ENCODE data around the gene FIGN. TPM values are rescaled to one million over a fixed set of nuclear protein-coding genes. Genes with fewer than 3 reads are reported as not detected.

Gene FIGN
- total and polyA plus RNA-seq, 2 of the 8 experiments (the other 6 are each of a cell fraction or from before 2014, with no cell fraction given) = 5.0 to 22.8 TPM

DNA sequence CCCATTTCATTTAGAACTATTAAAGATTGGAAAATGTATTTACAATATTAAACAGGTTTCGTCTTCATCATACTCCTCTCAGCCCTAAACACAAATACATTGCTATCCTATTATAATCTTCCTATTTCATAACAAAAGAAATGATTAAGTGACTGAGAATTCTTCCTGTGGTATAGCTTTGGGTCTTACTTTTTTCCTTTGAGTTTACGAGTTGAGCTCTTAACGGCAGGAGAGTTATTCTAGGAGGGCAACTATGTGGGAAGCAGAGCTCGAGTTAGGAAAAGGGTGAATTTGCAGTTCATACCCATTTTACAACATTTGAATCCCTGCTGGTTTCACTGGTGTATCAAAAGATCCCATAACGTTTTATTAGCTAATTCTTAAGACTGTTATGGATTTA lies 105.0 kb downstream of the FIGN start:
- CTCF ChIA-PET (ENCODE audit: partially characterized antibody) = interaction anchor here (0.9 to 1.4 kb wide), 4 partner anchors 13 to 40 kb away, joined by 3 to 6 read pairs (median 4); no protein-coding TSS in a partner anchor
- H2BK120ac ChIP-seq (replicated peaks; ENCODE audit: low read depth, low read length) = no peak overlapping the region
- H3K23me2 ChIP-seq (ENCODE audit: low read depth, low read length) = no peaks in the 10 kb centered on the region; the same call in 1 of the 2 replicates
- WGBS, 2 experiments (ENCODE audit: extremely low coverage in 1 of 2, insufficient coverage in 1 of 2, insufficient read length in 1 of 2, insufficient replicate concordance in 2 of 2, low coverage in 1 of 2, low lambda C conversion rate in 2 of 2, missing lambda C conversion rate in 1 of 2) = 78% methylated on average over 5 of the region's 5 CpGs; no CpG with 5 or more reads in 1 of the 2 experiments
- no peak overlapping the region for H3K4ac ChIP-seq (replicated peaks; ENCODE audit: insufficient read length, low read depth, low read length)
- H3K4me3 ChIP-seq (ENCODE audit: extremely low read depth in 1 of 4, insufficient read depth in 2 of 4, low read depth in 3 of 4, low read length in 4 of 4) = no peak overlapping the region
- no peaks in the 10 kb centered on the region for H3K9me3 ChIP-seq (ENCODE audit: insufficient read depth in 2 of 2, low read depth in 1 of 2, low read length in 1 of 2)
- H4K20me1 ChIP-seq (replicated peaks in 1 of 2; ENCODE audit: control insufficient read depth in 1 of 2, insufficient read depth in 2 of 2, low read length in 2 of 2) = no peaks in the 10 kb centered on the region
- H3K4me1 ChIP-seq (replicated peaks in 1 of 4; ENCODE audit: control insufficient read depth in 3 of 4, insufficient read depth in 4 of 4, low read length in 3 of 4) = no peaks in the 10 kb centered on the region
- TF ChIP-seq KDM4A (IDR thresholded peaks at IDR 0.05; ENCODE audit: low read depth, low read length, severe bottlenecking) (no peak), JUND (IDR thresholded peaks at IDR 0.05; ENCODE audit: low read length) (no peak), CBX8 (IDR thresholded peaks at IDR 0.05; ENCODE audit: borderline replicate concordance, low read depth, low read length) (no peak), RAD21 (IDR thresholded peaks at IDR 0.05 in 1 of 2, conservative IDR thresholded peaks at IDR 0.05 in 1 of 2; ENCODE audit: low read depth in 2 of 2, low read length in 2 of 2) (no peak), BRCA1 (IDR thresholded peaks at IDR 0.05; ENCODE audit: low read depth, low read length) (no peak), BACH1 (IDR thresholded peaks at IDR 0.05; ENCODE audit: low read length) (no peak), GTF2F1 (IDR thresholded peaks at IDR 0.05; ENCODE audit: borderline replicate concordance, low read depth, low read length) (no peak)
- TF ChIP-seq, protein P1, sequence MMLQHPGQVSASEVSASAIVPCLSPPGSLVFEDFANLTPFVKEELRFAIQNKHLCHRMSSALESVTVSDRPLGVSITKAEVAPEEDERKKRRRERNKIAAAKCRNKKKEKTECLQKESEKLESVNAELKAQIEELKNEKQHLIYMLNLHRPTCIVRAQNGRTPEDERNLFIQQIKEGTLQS (IDR thresholded peaks at IDR 0.05; ENCODE audit: insufficient read depth, low read depth, low read length) = no peak
- TF ChIP-seq, protein P2, sequence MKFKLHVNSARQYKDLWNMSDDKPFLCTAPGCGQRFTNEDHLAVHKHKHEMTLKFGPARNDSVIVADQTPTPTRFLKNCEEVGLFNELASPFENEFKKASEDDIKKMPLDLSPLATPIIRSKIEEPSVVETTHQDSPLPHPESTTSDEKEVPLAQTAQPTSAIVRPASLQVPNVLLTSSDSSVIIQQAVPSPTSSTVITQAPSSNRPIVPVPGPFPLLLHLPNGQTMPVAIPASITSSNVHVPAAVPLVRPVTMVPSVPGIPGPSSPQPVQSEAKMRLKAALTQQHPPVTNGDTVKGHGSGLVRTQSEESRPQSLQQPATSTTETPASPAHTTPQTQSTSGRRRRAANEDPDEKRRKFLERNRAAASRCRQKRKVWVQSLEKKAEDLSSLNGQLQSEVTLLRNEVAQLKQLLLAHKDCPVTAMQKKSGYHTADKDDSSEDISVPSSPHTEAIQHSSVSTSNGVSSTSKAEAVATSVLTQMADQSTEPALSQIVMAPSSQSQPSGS (IDR thresholded peaks at IDR 0.05; ENCODE audit: low read length) = no peak
- POLR2A ChIA-PET (ENCODE audit: partially characterized antibody) = interaction anchor here (1.1 kb wide), 1 partner anchor 25 kb away, joined by 3 read pairs; no protein-coding TSS in a partner anchor
- DNase-seq (ENCODE audit: low read depth in 1 of 2, low spot score in 2 of 2) (no peak), FAIRE-seq (no peak)
- H3K79me2 ChIP-seq (ENCODE audit: control insufficient read depth in 1 of 2, insufficient read depth in 2 of 2, low read length in 2 of 2) = peaks cover 0 to 1% of the 10 kb centered on the region in 2 experiments; a peak in 1 of 4 replicates
- H2BK20ac ChIP-seq (ENCODE audit: low read length) = no peak overlapping the region
- H2BK5ac ChIP-seq (ENCODE audit: low read depth, low read length) = no peak overlapping the region
- H2BK15ac ChIP-seq (ENCODE audit: low read length) = no peak overlapping the region
- no peak overlapping the region for H3K14ac ChIP-seq (ENCODE audit: insufficient read length)
- no peaks in the 10 kb centered on the region for H3K27me3 ChIP-seq (replicated peaks in 1 of 4; ENCODE audit: control insufficient read depth in 3 of 4, extremely low read depth in 1 of 4, insufficient read depth in 3 of 4, low read length in 3 of 4)
- H3K18ac ChIP-seq (ENCODE audit: extremely low read depth, low read length) = no peak overlapping the region
- no peak overlapping the region for H4K8ac ChIP-seq (ENCODE audit: extremely low read depth, insufficient read depth, low read length)
- no peak overlapping the region for H3K9ac ChIP-seq (replicated peaks in 1 of 4; ENCODE audit: extremely low read depth in 1 of 4, low read depth in 3 of 4, low read length in 3 of 4)
- no peak overlapping the region for H2AFZ ChIP-seq (ENCODE audit: low read length)
- H3K79me1 ChIP-seq (ENCODE audit: low read depth, low read length) = no peaks in the 10 kb centered on the region
- H3K36me3 ChIP-seq (ENCODE audit: control insufficient read depth in 2 of 4, insufficient read depth in 4 of 4, low read length in 3 of 4) = no peaks in the 10 kb centered on the region
- H2BK12ac ChIP-seq (ENCODE audit: low read depth, low read length) = no peak overlapping the region
- no peak overlapping the region for H3K27ac ChIP-seq (ENCODE audit: low read depth, low read length)
- H3K56ac ChIP-seq (replicated peaks; ENCODE audit: insufficient read length, low read depth, low read length) = no peak overlapping the region
- H3K23ac ChIP-seq (ENCODE audit: insufficient read length) = no peak overlapping the region
- H3K4me2 ChIP-seq (ENCODE audit: insufficient read depth in 1 of 2, low read depth in 2 of 2, low read length in 2 of 2) = no peak overlapping the region
- no peak overlapping the region for H4K91ac ChIP-seq (replicated peaks; ENCODE audit: insufficient read length, low read length)
- H4K5ac ChIP-seq (ENCODE audit: insufficient read length, low read depth, low read length) = no peak overlapping the region
- no peak overlapping the region for H2AK5ac ChIP-seq (ENCODE audit: low read depth, low read length)

Measured in H1 (cell line).